ENCODE results near the gene IRX1. TPM values are rescaled to one million over a fixed set of nuclear protein-coding genes. Genes with fewer than 3 reads are reported as not detected.

The IRX1 gene
- total and polyA plus RNA-seq, 2 donors (not counting 1 experiment from before 2014, with no cell fraction given), result not detected

DNA sequence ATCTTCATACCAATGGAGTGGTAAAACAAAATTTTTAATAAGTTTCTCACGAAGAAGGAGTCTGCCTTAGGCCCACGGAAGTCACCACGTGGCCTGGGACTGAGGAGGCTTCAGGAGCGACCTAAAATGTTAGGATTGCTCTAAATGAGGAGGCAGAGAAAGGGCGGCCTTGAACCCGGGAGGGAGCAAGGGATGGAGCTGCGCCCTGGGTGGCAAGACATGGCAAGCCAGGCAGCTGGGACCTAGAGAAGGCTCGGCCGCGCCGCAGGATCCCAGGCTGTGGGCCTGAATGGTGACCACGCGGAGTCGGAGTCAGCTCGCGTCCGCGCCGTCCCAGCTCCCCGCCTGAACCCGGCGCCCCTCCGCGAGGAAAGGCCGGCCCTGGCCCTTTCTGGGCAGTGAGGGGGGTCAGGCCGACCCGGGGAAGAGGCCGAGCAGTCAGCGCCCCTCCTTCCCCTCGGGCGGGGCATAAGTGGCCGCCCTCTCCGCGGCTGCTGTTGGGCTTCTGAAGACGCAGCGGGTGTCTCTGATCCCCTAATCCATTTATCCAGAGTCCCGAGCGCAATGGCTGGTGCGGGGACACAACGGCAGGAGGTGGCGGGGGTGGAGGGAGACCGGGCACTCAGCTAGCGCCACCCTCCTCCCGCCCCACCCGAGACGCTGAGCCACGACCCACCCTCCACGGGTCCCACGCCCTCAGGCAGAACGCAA is 10.6 kb downstream of the IRX1 start:
- H3K27ac ChIP-seq (ENCODE audit: low read length in 2 of 2), result no peak overlapping the region
- 23% methylated on average over 42 of the region's 50 CpGs for WGBS (ENCODE audit: insufficient coverage)

DNA sequence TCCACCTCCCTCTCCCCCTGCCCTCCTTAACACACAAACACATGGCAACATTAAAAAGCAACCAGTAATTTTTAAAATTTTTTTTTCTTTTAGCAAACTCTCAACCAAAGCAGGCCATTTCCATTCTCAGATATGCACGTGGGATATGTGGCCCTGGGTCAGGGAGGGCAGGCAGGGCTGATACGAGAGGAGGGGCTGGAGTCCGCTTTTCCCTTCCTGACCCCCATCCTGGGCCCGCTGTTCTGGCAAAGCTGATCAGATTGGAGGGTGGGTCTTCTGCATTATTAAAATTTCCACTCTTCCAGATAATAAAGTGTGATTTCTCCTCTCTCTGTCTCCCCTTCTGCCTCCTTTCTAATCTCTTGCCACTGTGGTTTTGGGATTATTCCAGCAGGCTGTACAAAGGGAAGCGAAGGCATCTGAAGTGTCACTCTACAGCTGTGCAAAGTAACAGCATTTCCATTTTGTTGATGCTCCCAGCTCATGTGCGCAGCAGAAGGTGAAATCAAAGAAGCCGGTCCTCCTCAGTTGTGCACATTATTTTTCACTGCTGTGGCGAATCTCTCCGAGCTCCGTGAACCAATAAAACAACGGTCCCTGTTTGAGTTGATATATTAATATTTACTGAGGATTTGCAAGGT is 12.0 kb downstream of the IRX1 start:
- Histone ChIP-seq H3K36me3 (replicated peaks in 1 of 2; ENCODE audit: control extremely low read depth in 1 of 2, control insufficient read depth in 1 of 2, extremely low read depth in 1 of 2, insufficient read depth in 2 of 2, low read length in 1 of 2) (no peaks in the 10 kb centered on the region), H3K79me2 (ENCODE audit: control insufficient read depth, insufficient read depth, low read length) (no peaks in the 10 kb centered on the region), H3K9ac (ENCODE audit: low read length) (no peak overlapping the region), H3K4me3 (ENCODE audit: control extremely low read depth in 1 of 5, extremely low read depth in 1 of 5, insufficient read depth in 1 of 5, low read depth in 2 of 5, low read length in 4 of 5) (no peak overlapping the region), H2AFZ (ENCODE audit: insufficient read depth, low read depth, low read length, poor library complexity, severe bottlenecking) (no peak overlapping the region), H3K27ac (ENCODE audit: low read length in 2 of 2) (no peak overlapping the region), H3K4me1 (ENCODE audit: control insufficient read depth in 2 of 2, insufficient read depth in 2 of 2, low read length in 2 of 2) (no peaks in the 10 kb centered on the region), H3K9me3 (ENCODE audit: control extremely low read depth in 1 of 3, control insufficient read depth in 2 of 3, insufficient read depth in 1 of 3, low read length in 2 of 3) (peaks cover 0 to 32% (median 0%) of the 10 kb centered on the region in 3 donors), H4K20me1 (ENCODE audit: control insufficient read depth, insufficient read depth, low read length, poor library complexity, severe bottlenecking) (no peaks in the 10 kb centered on the region), H3K4me2 (replicated peaks; ENCODE audit: low read depth, low read length, poor library complexity, severe bottlenecking) (no peak overlapping the region), H3K27me3 (replicated peaks in 1 of 4; ENCODE audit: control extremely low read depth in 1 of 4, control insufficient read depth in 3 of 4, insufficient read depth in 4 of 4, low read length in 3 of 4) (peaks cover 0 to 21% (median 4%) of the 10 kb centered on the region in 4 experiments)
- no peaks in the 10 kb centered on the region for H3K4me1 Mint-ChIP-seq
- ChIA-PET CTCF (no interaction called here), POLR2A (no interaction called here)
- H3K9me3 Mint-ChIP-seq (ENCODE audit: insufficient read depth), result peaks cover 3% of the 10 kb centered on the region
- H3K27ac Mint-ChIP-seq, result no peak overlapping the region
- H3K4me3 Mint-ChIP-seq, result no peak overlapping the region
- 94% methylated on average over 3 of the region's 11 CpGs for WGBS (ENCODE audit: insufficient coverage)
- peaks cover 36% of the 10 kb centered on the region for H3K27me3 Mint-ChIP-seq
- TF ChIP-seq EZH2 (IDR thresholded peaks at IDR 0.05; ENCODE audit: borderline replicate concordance, insufficient read depth, low read depth, low read length, poor library complexity, severe bottlenecking), result no peak
- TF ChIP-seq, protein P1, sequence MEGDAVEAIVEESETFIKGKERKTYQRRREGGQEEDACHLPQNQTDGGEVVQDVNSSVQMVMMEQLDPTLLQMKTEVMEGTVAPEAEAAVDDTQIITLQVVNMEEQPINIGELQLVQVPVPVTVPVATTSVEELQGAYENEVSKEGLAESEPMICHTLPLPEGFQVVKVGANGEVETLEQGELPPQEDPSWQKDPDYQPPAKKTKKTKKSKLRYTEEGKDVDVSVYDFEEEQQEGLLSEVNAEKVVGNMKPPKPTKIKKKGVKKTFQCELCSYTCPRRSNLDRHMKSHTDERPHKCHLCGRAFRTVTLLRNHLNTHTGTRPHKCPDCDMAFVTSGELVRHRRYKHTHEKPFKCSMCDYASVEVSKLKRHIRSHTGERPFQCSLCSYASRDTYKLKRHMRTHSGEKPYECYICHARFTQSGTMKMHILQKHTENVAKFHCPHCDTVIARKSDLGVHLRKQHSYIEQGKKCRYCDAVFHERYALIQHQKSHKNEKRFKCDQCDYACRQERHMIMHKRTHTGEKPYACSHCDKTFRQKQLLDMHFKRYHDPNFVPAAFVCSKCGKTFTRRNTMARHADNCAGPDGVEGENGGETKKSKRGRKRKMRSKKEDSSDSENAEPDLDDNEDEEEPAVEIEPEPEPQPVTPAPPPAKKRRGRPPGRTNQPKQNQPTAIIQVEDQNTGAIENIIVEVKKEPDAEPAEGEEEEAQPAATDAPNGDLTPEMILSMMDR (IDR thresholded peaks at IDR 0.05), result no peak
- intact Hi-C loops (cut with micrococcal nuclease), result no loop called here
- DNase-seq (no peak), ATAC-seq (ENCODE audit: low read depth) (no peak)

More for the DNA sequence above, 10.6 kb downstream of the IRX1 start:
- intact Hi-C loops (cut with micrococcal nuclease), result no loop called here
- peaks cover 0 to 42% (median 0%) of the 10 kb centered on the region in 3 donors for H3K9me3 ChIP-seq (ENCODE audit: control extremely low read depth in 1 of 3, control insufficient read depth in 2 of 3, insufficient read depth in 1 of 3, low read length in 2 of 3)
- DNase-seq (no peak), ATAC-seq (ENCODE audit: low read depth) (no peak)
- H3K4me1 ChIP-seq (ENCODE audit: control insufficient read depth in 2 of 2, insufficient read depth in 2 of 2, low read length in 2 of 2), result no peaks in the 10 kb centered on the region
- H2AFZ ChIP-seq (ENCODE audit: insufficient read depth, low read depth, low read length, poor library complexity, severe bottlenecking), result no peak overlapping the region
- H3K9ac ChIP-seq (ENCODE audit: low read length), result no peak overlapping the region
- H3K36me3 ChIP-seq (replicated peaks in 1 of 2; ENCODE audit: control extremely low read depth in 1 of 2, control insufficient read depth in 1 of 2, extremely low read depth in 1 of 2, insufficient read depth in 2 of 2, low read length in 1 of 2), result no peaks in the 10 kb centered on the region
- ChIA-PET POLR2A (no interaction called here), CTCF (no interaction called here)
- Mint-ChIP-seq H3K27me3 (peaks cover 46% of the 10 kb centered on the region), H3K4me3 (no peak overlapping the region), H3K4me1 (no peaks in the 10 kb centered on the region), H3K9me3 (ENCODE audit: insufficient read depth) (no peaks in the 10 kb centered on the region), H3K27ac (no peak overlapping the region)
- H3K4me2 ChIP-seq (replicated peaks; ENCODE audit: low read depth, low read length, poor library complexity, severe bottlenecking), result no peak overlapping the region
- no peak for TF ChIP-seq EZH2 (IDR thresholded peaks at IDR 0.05; ENCODE audit: borderline replicate concordance, insufficient read depth, low read depth, low read length, poor library complexity, severe bottlenecking)
- TF ChIP-seq, protein P1 (IDR thresholded peaks at IDR 0.05), result no peak
- no peak overlapping the region for H3K4me3 ChIP-seq (ENCODE audit: control extremely low read depth in 1 of 5, extremely low read depth in 1 of 5, insufficient read depth in 1 of 5, low read depth in 2 of 5, low read length in 4 of 5)
- no peaks in the 10 kb centered on the region for H4K20me1 ChIP-seq (ENCODE audit: control insufficient read depth, insufficient read depth, low read length, poor library complexity, severe bottlenecking)
- H3K27me3 ChIP-seq (replicated peaks in 1 of 4; ENCODE audit: control extremely low read depth in 1 of 4, control insufficient read depth in 3 of 4, insufficient read depth in 4 of 4, low read length in 3 of 4), result peaks cover 0 to 31% (median 6%) of the 10 kb centered on the region in 4 experiments
- no peaks in the 10 kb centered on the region for H3K79me2 ChIP-seq (ENCODE audit: control insufficient read depth, insufficient read depth, low read length)
